ENCODE measurements around the gene PARD3.
"Not testable (repeated sequence)": the region's sequence is repeated elsewhere in the genome, so short reads cannot be mapped to it uniquely, and the experiment has no call there.

Gene PARD3

GRCh38 chr10:34356463-34356862 lies 458.6 kb downstream of the PARD3 start:
- Histone ChIP-seq H3K27me3 (ENCODE audit: insufficient read depth, low read length) (no peaks in the 10 kb centered on the region), H3K4me1 (ENCODE audit: control insufficient read depth, insufficient read depth, low read length, unreplicated experiment) (peaks cover 1% of the 10 kb centered on the region), H3K79me2 (ENCODE audit: control insufficient read depth, insufficient read depth, low read length, unreplicated experiment) (no peaks in the 10 kb centered on the region), H3K4me3 (ENCODE audit: low read depth, low read length) (no peak overlapping the region), H2AFZ (ENCODE audit: low read length, unreplicated experiment) (no peak overlapping the region), H3K27ac (ENCODE audit: low read depth, low read length) (no peak overlapping the region), H3K36me3 (ENCODE audit: insufficient read depth, low read length) (0 out of 2 replicates have a peak, but pooled peaks cover 8% of the 10 kb centered on the region)

- not testable (repeated sequence) for H3K36me3 ChIP-seq (ENCODE audit: insufficient read depth, low read length); H3K79me2 ChIP-seq (ENCODE audit: control insufficient read depth, insufficient read depth, low read length, unreplicated experiment); H3K27me3 ChIP-seq (ENCODE audit: insufficient read depth, low read length); H3K4me1 ChIP-seq (ENCODE audit: control insufficient read depth, insufficient read depth, low read length, unreplicated experiment); H3K27ac ChIP-seq (ENCODE audit: low read depth, low read length); H2AFZ ChIP-seq (ENCODE audit: low read length, unreplicated experiment); H3K4me3 ChIP-seq (ENCODE audit: low read depth, low read length)
Observed at GRCh38 chr10:34353530-34353929, 461.6 kb downstream of the PARD3 start.

- not testable (repeated sequence) for H3K36me3 ChIP-seq (ENCODE audit: insufficient read depth, low read length); H3K4me1 ChIP-seq (ENCODE audit: control insufficient read depth, insufficient read depth, low read length, unreplicated experiment); H3K4me3 ChIP-seq (ENCODE audit: low read depth, low read length); H3K27me3 ChIP-seq (ENCODE audit: insufficient read depth, low read length); H3K79me2 ChIP-seq (ENCODE audit: control insufficient read depth, insufficient read depth, low read length, unreplicated experiment); H2AFZ ChIP-seq (ENCODE audit: low read length, unreplicated experiment); H3K27ac ChIP-seq (ENCODE audit: low read depth, low read length)
Observed at GRCh38 chr10:34352599-34353204, 462.4 kb downstream of the PARD3 start.

GRCh38 chr10:34351161-34351560 lies 463.9 kb downstream of the PARD3 start:
- H3K27me3 ChIP-seq (ENCODE audit: insufficient read depth, low read length) = no peaks in the 10 kb centered on the region

GRCh38 chr10:34348917-34349485 lies 466.1 kb downstream of the PARD3 start:
- peaks cover 7% of the 10 kb centered on the region for H3K36me3 ChIP-seq (ENCODE audit: insufficient read depth, low read length)
- peaks cover 22% of the 10 kb centered on the region for H3K4me1 ChIP-seq (ENCODE audit: control insufficient read depth, insufficient read depth, low read length, unreplicated experiment)
- H3K27me3 ChIP-seq (ENCODE audit: insufficient read depth, low read length) = no peaks in the 10 kb centered on the region
- H3K79me2 ChIP-seq (ENCODE audit: control insufficient read depth, insufficient read depth, low read length, unreplicated experiment) = no peaks in the 10 kb centered on the region
- no peak overlapping the region for H2AFZ ChIP-seq (ENCODE audit: low read length, unreplicated experiment)
- no peak overlapping the region for H3K27ac ChIP-seq (ENCODE audit: low read depth, low read length)
- H3K4me3 ChIP-seq (ENCODE audit: low read depth, low read length) = no peak overlapping the region

More at GRCh38 chr10:34351161-34351560, 463.9 kb downstream of the PARD3 start:
- peak overlapping the region; percentile 3; the same call in 1 of the 2 replicates for H3K27ac ChIP-seq (ENCODE audit: low read depth, low read length)
- H2AFZ ChIP-seq (ENCODE audit: low read length, unreplicated experiment) = no peak overlapping the region
- no peaks in the 10 kb centered on the region for H3K79me2 ChIP-seq (ENCODE audit: control insufficient read depth, insufficient read depth, low read length, unreplicated experiment)
- H3K4me1 ChIP-seq (ENCODE audit: control insufficient read depth, insufficient read depth, low read length, unreplicated experiment) = peaks cover 7% of the 10 kb centered on the region
- H3K36me3 ChIP-seq (ENCODE audit: insufficient read depth, low read length) = peaks cover 7% of the 10 kb centered on the region
- no peak overlapping the region for H3K4me3 ChIP-seq (ENCODE audit: low read depth, low read length)

GRCh38 chr10:34348021-34348420 lies 467.1 kb downstream of the PARD3 start:
- no peak overlapping the region for H3K4me3 ChIP-seq (ENCODE audit: low read depth, low read length)
- H3K27me3 ChIP-seq (ENCODE audit: insufficient read depth, low read length) = no peaks in the 10 kb centered on the region
- no peaks in the 10 kb centered on the region for H3K79me2 ChIP-seq (ENCODE audit: control insufficient read depth, insufficient read depth, low read length, unreplicated experiment)
- H2AFZ ChIP-seq (ENCODE audit: low read length, unreplicated experiment) = no peak overlapping the region
- no peak overlapping the region for H3K27ac ChIP-seq (ENCODE audit: low read depth, low read length)
- H3K36me3 ChIP-seq (ENCODE audit: insufficient read depth, low read length) = peaks cover 7% of the 10 kb centered on the region
- peaks cover 30% of the 10 kb centered on the region for H3K4me1 ChIP-seq (ENCODE audit: control insufficient read depth, insufficient read depth, low read length, unreplicated experiment)

- no peak overlapping the region for H3K4me3 ChIP-seq (ENCODE audit: low read depth, low read length)
- no peak overlapping the region for H3K27ac ChIP-seq (ENCODE audit: low read depth, low read length)
- H3K36me3 ChIP-seq (ENCODE audit: insufficient read depth, low read length) = peaks cover 7% of the 10 kb centered on the region
- no peaks in the 10 kb centered on the region for H3K79me2 ChIP-seq (ENCODE audit: control insufficient read depth, insufficient read depth, low read length, unreplicated experiment)
- no peak overlapping the region for H2AFZ ChIP-seq (ENCODE audit: low read length, unreplicated experiment)
- peaks cover 36% of the 10 kb centered on the region for H3K4me1 ChIP-seq (ENCODE audit: control insufficient read depth, insufficient read depth, low read length, unreplicated experiment)
- H3K27me3 ChIP-seq (ENCODE audit: insufficient read depth, low read length) = no peaks in the 10 kb centered on the region
Observed at GRCh38 chr10:34347131-34347530, 468.0 kb downstream of the PARD3 start.

- Histone ChIP-seq H3K27ac (ENCODE audit: low read depth, low read length) (no peak overlapping the region), H2AFZ (ENCODE audit: low read length, unreplicated experiment) (no peak overlapping the region), H3K4me3 (ENCODE audit: low read depth, low read length) (no peak overlapping the region), H3K4me1 (ENCODE audit: control insufficient read depth, insufficient read depth, low read length, unreplicated experiment) (peaks cover 42% of the 10 kb centered on the region), H3K36me3 (ENCODE audit: insufficient read depth, low read length) (peaks cover 7% of the 10 kb centered on the region), H3K27me3 (ENCODE audit: insufficient read depth, low read length) (no peaks in the 10 kb centered on the region), H3K79me2 (ENCODE audit: control insufficient read depth, insufficient read depth, low read length, unreplicated experiment) (no peaks in the 10 kb centered on the region)
Observed at GRCh38 chr10:34346516-34347100, 468.5 kb downstream of the PARD3 start.

GRCh38 chr10:34345383-34345782 lies 469.7 kb downstream of the PARD3 start:
- no peak overlapping the region for H2AFZ ChIP-seq (ENCODE audit: low read length, unreplicated experiment)
- H3K36me3 ChIP-seq (ENCODE audit: insufficient read depth, low read length) = peaks cover 7% of the 10 kb centered on the region
- H3K27me3 ChIP-seq (ENCODE audit: insufficient read depth, low read length) = no peaks in the 10 kb centered on the region
- no peak overlapping the region for H3K4me3 ChIP-seq (ENCODE audit: low read depth, low read length)
- H3K27ac ChIP-seq (ENCODE audit: low read depth, low read length) = no peak overlapping the region
- H3K79me2 ChIP-seq (ENCODE audit: control insufficient read depth, insufficient read depth, low read length, unreplicated experiment) = no peaks in the 10 kb centered on the region
- peaks cover 47% of the 10 kb centered on the region for H3K4me1 ChIP-seq (ENCODE audit: control insufficient read depth, insufficient read depth, low read length, unreplicated experiment)

- H3K79me2 ChIP-seq (ENCODE audit: control insufficient read depth, insufficient read depth, low read length, unreplicated experiment) = no peaks in the 10 kb centered on the region
- H2AFZ ChIP-seq (ENCODE audit: low read length, unreplicated experiment) = no peak overlapping the region
- H3K36me3 ChIP-seq (ENCODE audit: insufficient read depth, low read length) = peaks cover 3% of the 10 kb centered on the region; the same call in 1 of the 2 replicates
- no peak overlapping the region for H3K4me3 ChIP-seq (ENCODE audit: low read depth, low read length)
- H3K27me3 ChIP-seq (ENCODE audit: insufficient read depth, low read length) = no peaks in the 10 kb centered on the region
- H3K4me1 ChIP-seq (ENCODE audit: control insufficient read depth, insufficient read depth, low read length, unreplicated experiment) = peaks cover 58% of the 10 kb centered on the region
- H3K27ac ChIP-seq (ENCODE audit: low read depth, low read length) = peak overlapping the region; percentile 61
Observed at GRCh38 chr10:34343764-34344163, 471.3 kb downstream of the PARD3 start.

GRCh38 chr10:34341473-34341872 lies 473.6 kb downstream of the PARD3 start:
- H3K4me3 ChIP-seq (ENCODE audit: low read depth, low read length) = peak overlapping the region; percentile 24
- H2AFZ ChIP-seq (ENCODE audit: low read length, unreplicated experiment) = no peak overlapping the region
- H3K36me3 ChIP-seq (ENCODE audit: insufficient read depth, low read length) = no peaks in the 10 kb centered on the region
- H3K27ac ChIP-seq (ENCODE audit: low read depth, low read length) = peak overlapping the region; percentile 0; the same call in 1 of the 2 replicates
- peaks cover 67% of the 10 kb centered on the region for H3K4me1 ChIP-seq (ENCODE audit: control insufficient read depth, insufficient read depth, low read length, unreplicated experiment)
- H3K27me3 ChIP-seq (ENCODE audit: insufficient read depth, low read length) = no peaks in the 10 kb centered on the region
- no peaks in the 10 kb centered on the region for H3K79me2 ChIP-seq (ENCODE audit: control insufficient read depth, insufficient read depth, low read length, unreplicated experiment)
